H1 (cell line): Measurements from ENCODE around the gene MYPN. TPM values are rescaled to one million over a fixed set of nuclear protein-coding genes. Genes with fewer than 3 reads are reported as not detected.

Experiments used
- CREB1 ChIP-seq: IDR thresholded peaks from 2 replicates; pipeline ENCODE4 v1.6.1; 2012; ENCODE audit warnings: inconsistent platforms
- JUND ChIP-seq: IDR thresholded peaks from 2 replicates; pipeline ENCODE4 v1.6.1; 2011; ENCODE audit warnings: mild to moderate bottlenecking, improper control_type of control experiment, low read length
- NANOG ChIP-seq: IDR thresholded peaks from 2 replicates; pipeline ENCODE4 v1.6.1; 2011; ENCODE audit warnings: low read length, low read depth, mild to moderate bottlenecking, inconsistent platforms; ENCODE audit not compliant: insufficient read depth, poor library complexity, severe bottlenecking
- YY1 ChIP-seq: IDR thresholded peaks from 2 replicates; pipeline ENCODE4 v1.6.1; 2011; ENCODE audit warnings: low read depth, mild to moderate bottlenecking, low read length
- polyA plus RNA-seq, 7 experiments: library from polyadenylated mRNA; depleted of rRNA in 3 of 7; stranded (reverse) in 5 of 7; unstranded in 2 of 7; fragments of >200 nt in 5 of 7; fragments of 200-250 nt in 2 of 7; gene quantifications; 1 replicate in 5 of 7; 2 replicates in 1 of 7; 4 replicates in 1 of 7; pipeline versions ENCODE4 v1.2.1 to v1.2.3, GENCODE V29; 2011 to 2013; ENCODE audit warnings: missing spikeins in 2 of 7, mixed read lengths in 2 of 7
- total RNA-seq: library from RNA; stranded (reverse); fragmentation: NEBNext Ultra II Directional; extraction: Animal tissue kit (Norgen Biotek cat#: 25700); gene quantifications from 2 replicates; pipeline ENCODE4 v1.2.1, GENCODE V29; 2021

Gene MYPN
- total and polyA plus RNA-seq, 2 of the 8 experiments (the other 6 are each of a cell fraction or from before 2014, with no cell fraction given) = not detected

GRCh38 chr10:68067029-68067428, 42.3 kb upstream of the MYPN start (continued):
- TF ChIP-seq JUND (no peak), YY1 (no peak), CREB1 (no peak), NANOG (no peak)
- TF ChIP-seq, all 59 proteins: peak for 0
